Measurements from ENCODE around the gene XPO6.

The XPO6 gene

DNA sequence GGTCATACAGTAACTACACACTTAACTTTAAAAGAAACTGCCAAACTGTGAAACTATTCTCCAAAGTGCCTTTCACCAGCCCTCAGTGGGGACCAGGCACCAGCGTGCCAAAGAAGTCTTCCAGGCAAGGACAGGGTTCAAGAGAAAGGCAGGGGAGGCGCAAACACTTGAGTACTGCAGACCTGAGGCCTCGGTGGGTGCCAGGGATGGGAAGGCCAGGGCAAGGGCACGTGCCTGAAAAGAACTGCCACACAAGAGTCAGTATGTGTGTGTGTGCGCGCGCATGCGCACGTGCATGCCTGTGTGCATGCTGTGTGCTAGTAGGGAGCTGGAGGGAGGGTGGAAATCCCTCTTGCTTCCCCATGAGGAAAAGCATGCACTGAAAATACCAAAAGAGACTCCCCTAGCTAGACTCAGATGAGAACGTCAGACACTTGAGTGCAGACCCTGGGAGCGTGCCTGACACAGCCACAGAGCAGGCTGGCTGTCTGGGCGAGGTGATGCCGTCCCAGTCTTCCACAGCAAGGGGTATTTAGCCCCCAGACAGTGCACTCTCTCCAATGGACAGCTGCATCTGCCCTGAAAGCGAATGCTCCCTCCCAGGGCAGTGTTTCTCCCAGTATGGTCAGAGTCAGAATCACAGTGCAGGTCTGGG, 108.1 kb downstream of the XPO6 start:
- FAIRE-seq, result no peak
- TF ChIP-seq PAX5 (IDR thresholded peaks at IDR 0.05; ENCODE audit: insufficient read depth, low read length, severe bottlenecking) (no peak), SPI1 (IDR thresholded peaks at IDR 0.05; ENCODE audit: low read depth, low read length) (no peak), POLR2AphosphoS5 (IDR thresholded peaks at IDR 0.05; ENCODE audit: low read depth, low read length) (no peak), TAF1 (IDR thresholded peaks at IDR 0.05; ENCODE audit: low read depth, low read length) (no peak), POLR2A (IDR thresholded peaks at IDR 0.05; ENCODE audit: low read depth, low read length) (no peak), POU2F2 (IDR thresholded peaks at IDR 0.05; ENCODE audit: low read depth, low read length) (no peak)
- DNase-seq (ENCODE audit: insufficient read length, low spot score), result no peak

DNA sequence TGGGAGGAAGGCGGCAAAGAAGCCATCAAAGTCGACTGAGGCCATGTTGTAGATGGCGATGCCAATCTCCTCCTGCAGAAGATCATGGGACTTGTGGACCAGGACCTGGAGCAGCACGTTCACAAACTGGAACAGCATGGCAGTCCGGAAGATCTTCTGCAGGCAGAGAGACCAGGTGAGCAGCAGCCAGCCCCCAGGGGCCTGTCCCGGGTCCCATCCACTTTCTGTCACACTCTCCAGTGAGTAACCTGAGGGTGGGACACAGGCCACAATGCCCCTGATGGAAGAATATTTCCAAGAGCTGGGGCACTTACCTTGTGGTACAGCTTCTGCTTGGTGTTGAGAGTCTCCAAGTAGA, 110.3 kb downstream of the XPO6 start:
- FAIRE-seq, result no peak
- no peak for DNase-seq (ENCODE audit: insufficient read length, low spot score)
- TF ChIP-seq TAF1 (IDR thresholded peaks at IDR 0.05; ENCODE audit: low read depth, low read length), result no peak
- TF ChIP-seq POU2F2 (IDR thresholded peaks at IDR 0.05; ENCODE audit: low read depth, low read length), result no peak
- TF ChIP-seq SPI1 (IDR thresholded peaks at IDR 0.05; ENCODE audit: low read depth, low read length), result no peak
- no peak for TF ChIP-seq POLR2AphosphoS5 (IDR thresholded peaks at IDR 0.05; ENCODE audit: low read depth, low read length)
- no peak for TF ChIP-seq PAX5 (IDR thresholded peaks at IDR 0.05; ENCODE audit: insufficient read depth, low read length, severe bottlenecking)
- TF ChIP-seq POLR2A (IDR thresholded peaks at IDR 0.05; ENCODE audit: low read depth, low read length), result no peak

GRCh38 chr16:28100810-28101532, 110.8 kb downstream of the XPO6 start:
- no peak for TF ChIP-seq POLR2A (IDR thresholded peaks at IDR 0.05; ENCODE audit: low read depth, low read length)
- TF ChIP-seq POU2F2 (IDR thresholded peaks at IDR 0.05; ENCODE audit: low read depth, low read length), result no peak
- no peak for TF ChIP-seq PAX5 (IDR thresholded peaks at IDR 0.05; ENCODE audit: insufficient read depth, low read length, severe bottlenecking)
- no peak for TF ChIP-seq POLR2AphosphoS5 (IDR thresholded peaks at IDR 0.05; ENCODE audit: low read depth, low read length)
- no peak for TF ChIP-seq TAF1 (IDR thresholded peaks at IDR 0.05; ENCODE audit: low read depth, low read length)
- TF ChIP-seq SPI1 (IDR thresholded peaks at IDR 0.05; ENCODE audit: low read depth, low read length), result no peak
- DNase-seq (ENCODE audit: insufficient read length, low spot score) (no peak), FAIRE-seq (no peak)

DNA sequence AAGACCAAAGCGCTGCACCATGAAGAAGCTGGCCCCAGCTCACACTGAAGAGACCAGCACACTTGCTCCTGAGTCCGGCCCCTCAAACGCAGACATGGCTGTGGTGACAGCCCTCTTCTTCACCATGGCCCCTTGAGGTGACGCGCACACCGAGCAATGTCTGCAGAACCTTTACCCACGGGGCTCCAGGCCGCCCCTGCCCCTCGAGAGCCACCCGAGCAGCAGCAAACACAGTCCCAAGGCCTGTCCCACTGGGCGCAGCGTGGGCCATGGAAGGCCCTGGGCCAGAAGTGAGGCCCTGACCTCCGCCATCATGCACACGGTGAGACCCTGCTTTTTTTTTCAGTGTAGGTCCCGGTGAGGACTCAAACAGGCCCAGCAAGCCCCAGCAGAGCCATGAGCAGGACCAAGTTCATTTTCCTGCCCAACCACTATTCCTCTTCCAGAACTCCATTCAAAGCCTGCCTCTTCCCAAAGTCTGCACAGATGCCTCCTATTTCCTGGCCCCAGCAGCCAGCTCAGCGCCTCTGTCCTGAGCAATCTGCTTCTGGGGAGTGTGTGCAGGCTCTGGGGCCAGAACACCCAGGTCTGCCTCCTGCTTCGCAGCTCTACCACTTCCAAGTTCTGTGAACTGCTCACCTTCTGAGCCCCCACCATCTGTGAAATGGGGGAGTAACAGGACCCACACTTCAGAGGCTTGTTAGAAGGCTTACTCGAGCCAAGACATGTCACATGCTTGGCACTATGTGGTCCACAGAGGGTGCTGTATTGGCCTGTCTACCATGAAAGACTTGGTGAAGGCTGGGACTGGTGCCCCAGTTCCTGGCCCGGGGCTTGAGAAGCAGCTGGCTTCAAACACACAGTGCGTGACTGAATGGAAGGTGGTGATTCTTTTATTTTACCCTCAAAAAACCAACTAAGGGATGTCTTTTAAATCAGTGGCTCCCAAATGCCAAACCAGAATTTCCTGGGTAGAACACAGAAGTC, 112.5 kb downstream of the XPO6 start:
- TF ChIP-seq POLR2A (IDR thresholded peaks at IDR 0.05; ENCODE audit: low read depth, low read length), result no peak
- DNase-seq (ENCODE audit: insufficient read length, low spot score) (no peak), FAIRE-seq (no peak)

- TF ChIP-seq PAX5 (IDR thresholded peaks at IDR 0.05; ENCODE audit: insufficient read depth, low read length, severe bottlenecking) (no peak), POLR2A (IDR thresholded peaks at IDR 0.05; ENCODE audit: low read depth, low read length) (no peak), POU2F2 (IDR thresholded peaks at IDR 0.05; ENCODE audit: low read depth, low read length) (no peak), SPI1 (IDR thresholded peaks at IDR 0.05; ENCODE audit: low read depth, low read length) (no peak), POLR2AphosphoS5 (IDR thresholded peaks at IDR 0.05; ENCODE audit: low read depth, low read length) (no peak), TAF1 (IDR thresholded peaks at IDR 0.05; ENCODE audit: low read depth, low read length) (no peak)
- no peak for FAIRE-seq
- no peak for DNase-seq (ENCODE audit: insufficient read length, low spot score)
Observed at GRCh38 chr16:28098171-28098958, 113.4 kb downstream of the XPO6 start.

DNA sequence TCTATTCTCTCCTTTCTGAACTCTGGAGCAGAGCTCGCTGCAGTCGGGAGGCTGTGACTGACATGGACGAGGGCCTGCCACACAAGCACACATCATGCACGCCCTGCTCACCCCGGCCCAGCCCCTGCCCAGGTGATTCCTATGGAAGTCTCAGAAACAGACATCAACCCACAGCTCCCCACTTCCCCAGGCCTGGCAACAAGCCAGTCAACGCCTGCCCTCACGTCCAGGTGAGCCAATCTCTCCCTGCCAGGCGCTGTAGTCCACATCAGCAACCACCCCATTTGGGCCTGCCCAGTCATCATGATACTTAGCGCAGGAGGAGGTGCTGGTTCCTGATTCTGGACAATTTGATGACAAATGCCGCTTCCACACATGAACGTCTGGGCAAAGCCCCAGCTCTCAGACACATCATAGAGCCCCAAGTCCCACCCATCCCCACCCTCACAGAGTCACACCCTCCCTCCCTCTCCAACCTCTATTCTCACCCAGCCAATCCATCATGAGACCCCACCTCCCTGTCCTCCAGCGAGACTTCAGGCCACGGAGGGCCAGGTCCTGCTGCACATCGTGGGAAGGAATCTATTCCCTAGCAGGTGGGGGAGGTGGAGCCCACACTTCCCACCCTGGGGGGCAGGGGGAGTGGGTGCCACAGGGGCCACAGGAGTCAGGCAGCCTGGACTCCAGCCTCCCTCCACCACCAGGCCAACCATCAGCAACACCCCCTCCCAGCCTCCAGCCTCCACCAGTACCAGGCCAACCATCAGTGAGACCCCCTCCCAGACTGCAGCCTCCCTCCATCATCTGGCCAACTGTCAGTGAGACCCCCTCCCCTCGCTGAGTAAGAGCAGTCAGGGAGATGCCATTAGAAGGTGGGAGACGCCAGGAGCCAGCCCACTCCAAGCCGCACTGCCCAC, 114.5 kb downstream of the XPO6 start:
- DNase-seq (ENCODE audit: insufficient read length, low spot score) (no peak), FAIRE-seq (no peak)
- TF ChIP-seq SPI1 (IDR thresholded peaks at IDR 0.05; ENCODE audit: low read depth, low read length) (no peak), PAX5 (IDR thresholded peaks at IDR 0.05; ENCODE audit: insufficient read depth, low read length, severe bottlenecking) (no peak), POLR2A (IDR thresholded peaks at IDR 0.05; ENCODE audit: low read depth, low read length) (no peak), POLR2AphosphoS5 (IDR thresholded peaks at IDR 0.05; ENCODE audit: low read depth, low read length) (no peak), TAF1 (IDR thresholded peaks at IDR 0.05; ENCODE audit: low read depth, low read length) (no peak), POU2F2 (IDR thresholded peaks at IDR 0.05; ENCODE audit: low read depth, low read length) (no peak)

DNA sequence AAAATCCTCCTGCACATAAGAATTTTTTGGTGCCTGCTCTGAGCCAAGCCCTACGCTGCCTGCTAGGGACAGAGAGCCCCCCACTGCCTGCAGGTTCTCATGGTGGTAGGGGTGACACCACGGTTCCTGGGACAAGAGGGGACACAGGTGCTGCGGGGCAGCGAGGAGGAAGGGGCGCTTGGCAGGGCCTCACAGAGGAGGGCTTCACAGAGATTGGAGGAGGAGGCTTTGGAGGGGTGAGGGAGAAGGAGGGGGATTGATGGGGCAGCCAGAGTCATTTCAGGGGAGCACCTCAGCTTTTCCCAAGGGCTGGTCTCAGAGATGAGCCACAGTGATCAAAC, 118.4 kb downstream of the XPO6 start:
- no peak for FAIRE-seq
- TF ChIP-seq POLR2AphosphoS5 (IDR thresholded peaks at IDR 0.05; ENCODE audit: low read depth, low read length) (no peak), PAX5 (IDR thresholded peaks at IDR 0.05; ENCODE audit: insufficient read depth, low read length, severe bottlenecking) (no peak), SPI1 (IDR thresholded peaks at IDR 0.05; ENCODE audit: low read depth, low read length) (no peak), POLR2A (IDR thresholded peaks at IDR 0.05; ENCODE audit: low read depth, low read length) (no peak), TAF1 (IDR thresholded peaks at IDR 0.05; ENCODE audit: low read depth, low read length) (no peak), POU2F2 (IDR thresholded peaks at IDR 0.05; ENCODE audit: low read depth, low read length) (no peak)
- DNase-seq (ENCODE audit: insufficient read length, low spot score), result no peak
